Measurements from ENCODE around the gene GRIK2. TPM values are rescaled to one million over a fixed set of nuclear protein-coding genes. Genes with fewer than 3 reads are reported as not detected.
"Not testable (repeated sequence)": the region's sequence is repeated elsewhere in the genome, so short reads cannot be mapped to it uniquely, and the experiment has no call there.

The GRIK2 gene
- total RNA-seq, 1 experiment from 2014 or later = 0.07 TPM

- H3K27me3 ChIP-seq (ENCODE audit: low read length) = no peaks in the 10 kb centered on the region
- no peak overlapping the region for H2AFZ ChIP-seq (ENCODE audit: low read length)
- no peak overlapping the region for H3K4me3 ChIP-seq (ENCODE audit: low read length)
Measured at GRCh38 chr6:101380897-101381630, 12.4 kb upstream of the GRIK2 start.

GRCh38 chr6:101383747-101384146 is 9.8 kb upstream of the GRIK2 start:
- not testable (repeated sequence) for H3K4me1 ChIP-seq (ENCODE audit: low read length); H3K79me2 ChIP-seq (ENCODE audit: low read length); H3K9ac ChIP-seq (ENCODE audit: low read length); H2AFZ ChIP-seq (ENCODE audit: low read length); H3K9me3 ChIP-seq (ENCODE audit: low read length); H3K9me2 ChIP-seq (replicated peaks; ENCODE audit: insufficient read depth, low read length); H3K27ac ChIP-seq (ENCODE audit: low read length); DNase-seq; H3K4me3 ChIP-seq (ENCODE audit: low read length); H4K20me1 ChIP-seq (ENCODE audit: insufficient read depth, low read depth, low read length); H3K36me3 ChIP-seq (ENCODE audit: insufficient read depth, low read length); H3K27me3 ChIP-seq (ENCODE audit: low read length); H3K4me2 ChIP-seq (ENCODE audit: low read depth, low read length, poor library complexity, severe bottlenecking)

More at GRCh38 chr6:101380897-101381630, 12.4 kb upstream of the GRIK2 start:
- H3K4me1 ChIP-seq (ENCODE audit: low read length) = no peaks in the 10 kb centered on the region
- no peaks in the 10 kb centered on the region for H3K79me2 ChIP-seq (ENCODE audit: low read length)
- DNase-seq = no peak
- no peaks in the 10 kb centered on the region for H4K20me1 ChIP-seq (ENCODE audit: insufficient read depth, low read depth, low read length)
- H3K9me2 ChIP-seq (replicated peaks; ENCODE audit: insufficient read depth, low read length) = no peaks in the 10 kb centered on the region
- no peak overlapping the region for H3K9ac ChIP-seq (ENCODE audit: low read length)
- H3K36me3 ChIP-seq (ENCODE audit: insufficient read depth, low read length) = no peaks in the 10 kb centered on the region
- H3K4me2 ChIP-seq (ENCODE audit: low read depth, low read length, poor library complexity, severe bottlenecking) = no peak overlapping the region
- no peaks in the 10 kb centered on the region for H3K9me3 ChIP-seq (ENCODE audit: low read length)
- H3K27ac ChIP-seq (ENCODE audit: low read length) = no peak overlapping the region

- Histone ChIP-seq H3K9me2 (replicated peaks; ENCODE audit: insufficient read depth, low read length) (no peaks in the 10 kb centered on the region), H3K79me2 (ENCODE audit: low read length) (no peaks in the 10 kb centered on the region), H4K20me1 (ENCODE audit: insufficient read depth, low read depth, low read length) (no peaks in the 10 kb centered on the region), H3K4me3 (ENCODE audit: low read length) (no peak overlapping the region), H3K27me3 (ENCODE audit: low read length) (no peaks in the 10 kb centered on the region), H3K36me3 (ENCODE audit: insufficient read depth, low read length) (no peaks in the 10 kb centered on the region), H3K9ac (ENCODE audit: low read length) (no peak overlapping the region), H3K27ac (ENCODE audit: low read length) (no peak overlapping the region), H3K4me2 (ENCODE audit: low read depth, low read length, poor library complexity, severe bottlenecking) (no peak overlapping the region), H2AFZ (ENCODE audit: low read length) (no peak overlapping the region), H3K9me3 (ENCODE audit: low read length) (no peaks in the 10 kb centered on the region), H3K4me1 (ENCODE audit: low read length) (no peaks in the 10 kb centered on the region)
- DNase-seq = no peak
Measured at GRCh38 chr6:101386982-101387381, 6.5 kb upstream of the GRIK2 start.

- no peak for DNase-seq
- Histone ChIP-seq H4K20me1 (ENCODE audit: insufficient read depth, low read depth, low read length) (no peaks in the 10 kb centered on the region), H3K9me3 (ENCODE audit: low read length) (no peaks in the 10 kb centered on the region), H2AFZ (ENCODE audit: low read length) (no peak overlapping the region), H3K27ac (ENCODE audit: low read length) (no peak overlapping the region), H3K9me2 (replicated peaks; ENCODE audit: insufficient read depth, low read length) (no peaks in the 10 kb centered on the region), H3K79me2 (ENCODE audit: low read length) (no peaks in the 10 kb centered on the region), H3K36me3 (ENCODE audit: insufficient read depth, low read length) (no peaks in the 10 kb centered on the region), H3K4me3 (ENCODE audit: low read length) (no peak overlapping the region), H3K4me2 (ENCODE audit: low read depth, low read length, poor library complexity, severe bottlenecking) (no peak overlapping the region), H3K4me1 (ENCODE audit: low read length) (no peaks in the 10 kb centered on the region), H3K9ac (ENCODE audit: low read length) (no peak overlapping the region), H3K27me3 (ENCODE audit: low read length) (no peaks in the 10 kb centered on the region)
Measured at GRCh38 chr6:101391772-101392585, 1.5 kb upstream of the GRIK2 start.

- DNase-seq = no peak
- Histone ChIP-seq H3K36me3 (ENCODE audit: insufficient read depth, low read length) (no peaks in the 10 kb centered on the region), H3K4me1 (ENCODE audit: low read length) (no peaks in the 10 kb centered on the region), H3K27ac (ENCODE audit: low read length) (no peak overlapping the region), H3K9me2 (replicated peaks; ENCODE audit: insufficient read depth, low read length) (no peaks in the 10 kb centered on the region), H4K20me1 (ENCODE audit: insufficient read depth, low read depth, low read length) (no peaks in the 10 kb centered on the region), H2AFZ (ENCODE audit: low read length) (no peak overlapping the region), H3K79me2 (ENCODE audit: low read length) (no peaks in the 10 kb centered on the region), H3K9me3 (ENCODE audit: low read length) (no peaks in the 10 kb centered on the region), H3K4me3 (ENCODE audit: low read length) (no peak overlapping the region), H3K4me2 (ENCODE audit: low read depth, low read length, poor library complexity, severe bottlenecking) (no peak overlapping the region), H3K27me3 (ENCODE audit: low read length) (no peaks in the 10 kb centered on the region), H3K9ac (ENCODE audit: low read length) (no peak overlapping the region)
Measured at GRCh38 chr6:101392586-101393230, 800 bp upstream of the GRIK2 start.

GRCh38 chr6:101393829-101394251 is 332 bp downstream of the GRIK2 start:
- H2AFZ ChIP-seq (ENCODE audit: low read length) = no peak overlapping the region
- H3K79me2 ChIP-seq (ENCODE audit: low read length) = no peaks in the 10 kb centered on the region
- H3K4me1 ChIP-seq (ENCODE audit: low read length) = no peaks in the 10 kb centered on the region
- H3K9me2 ChIP-seq (replicated peaks; ENCODE audit: insufficient read depth, low read length) = no peaks in the 10 kb centered on the region
- no peaks in the 10 kb centered on the region for H3K9me3 ChIP-seq (ENCODE audit: low read length)
- H3K4me3 ChIP-seq (ENCODE audit: low read length) = no peak overlapping the region
- no peak for DNase-seq
- H4K20me1 ChIP-seq (ENCODE audit: insufficient read depth, low read depth, low read length) = no peaks in the 10 kb centered on the region
- H3K9ac ChIP-seq (ENCODE audit: low read length) = no peak overlapping the region
- no peaks in the 10 kb centered on the region for H3K27me3 ChIP-seq (ENCODE audit: low read length)
- no peak overlapping the region for H3K4me2 ChIP-seq (ENCODE audit: low read depth, low read length, poor library complexity, severe bottlenecking)
- no peak overlapping the region for H3K27ac ChIP-seq (ENCODE audit: low read length)
- H3K36me3 ChIP-seq (ENCODE audit: insufficient read depth, low read length) = no peaks in the 10 kb centered on the region

- DNase-seq = no peak
- no peaks in the 10 kb centered on the region for H3K79me2 ChIP-seq (ENCODE audit: low read length)
- H3K27me3 ChIP-seq (ENCODE audit: low read length) = no peaks in the 10 kb centered on the region
- no peaks in the 10 kb centered on the region for H3K36me3 ChIP-seq (ENCODE audit: insufficient read depth, low read length)
- H3K4me2 ChIP-seq (ENCODE audit: low read depth, low read length, poor library complexity, severe bottlenecking) = no peak overlapping the region
- no peaks in the 10 kb centered on the region for H3K9me3 ChIP-seq (ENCODE audit: low read length)
- no peaks in the 10 kb centered on the region for H3K4me1 ChIP-seq (ENCODE audit: low read length)
- H3K9me2 ChIP-seq (replicated peaks; ENCODE audit: insufficient read depth, low read length) = no peaks in the 10 kb centered on the region
- H3K9ac ChIP-seq (ENCODE audit: low read length) = no peak overlapping the region
- no peak overlapping the region for H3K4me3 ChIP-seq (ENCODE audit: low read length)
- no peak overlapping the region for H2AFZ ChIP-seq (ENCODE audit: low read length)
- H4K20me1 ChIP-seq (ENCODE audit: insufficient read depth, low read depth, low read length) = no peaks in the 10 kb centered on the region
- no peak overlapping the region for H3K27ac ChIP-seq (ENCODE audit: low read length)
Measured at GRCh38 chr6:101394936-101395335, 1.4 kb downstream of the GRIK2 start.

GRCh38 chr6:101395345-101395744 is 1.8 kb downstream of the GRIK2 start:
- no peaks in the 10 kb centered on the region for H4K20me1 ChIP-seq (ENCODE audit: insufficient read depth, low read depth, low read length)
- H3K9me3 ChIP-seq (ENCODE audit: low read length) = no peaks in the 10 kb centered on the region
- no peaks in the 10 kb centered on the region for H3K27me3 ChIP-seq (ENCODE audit: low read length)
- no peak for DNase-seq
- H3K4me1 ChIP-seq (ENCODE audit: low read length) = no peaks in the 10 kb centered on the region
- no peak overlapping the region for H3K9ac ChIP-seq (ENCODE audit: low read length)
- no peak overlapping the region for H3K4me3 ChIP-seq (ENCODE audit: low read length)
- H3K9me2 ChIP-seq (replicated peaks; ENCODE audit: insufficient read depth, low read length) = no peaks in the 10 kb centered on the region
- no peak overlapping the region for H3K4me2 ChIP-seq (ENCODE audit: low read depth, low read length, poor library complexity, severe bottlenecking)
- H3K36me3 ChIP-seq (ENCODE audit: insufficient read depth, low read length) = no peaks in the 10 kb centered on the region
- H3K79me2 ChIP-seq (ENCODE audit: low read length) = no peaks in the 10 kb centered on the region
- H2AFZ ChIP-seq (ENCODE audit: low read length) = no peak overlapping the region
- no peak overlapping the region for H3K27ac ChIP-seq (ENCODE audit: low read length)
